ENCODE results near the gene ARHGAP10. TPM values are rescaled to one million over a fixed set of nuclear protein-coding genes. Genes with fewer than 3 reads are reported as not detected.

The ARHGAP10 gene
- total RNA-seq, 1 experiment from 2014 or later = 4.8 TPM

- TF ChIP-seq EZH2 (IDR thresholded peaks at IDR 0.05; ENCODE audit: borderline replicate concordance, low read depth, low read length, poor library complexity, severe bottlenecking) (no peak), CTCF (conservative IDR thresholded peaks at IDR 0.05; ENCODE audit: low read depth, low read length) (no peak)
- Histone ChIP-seq H3K36me3 (ENCODE audit: insufficient read depth, low read length, poor library complexity, severe bottlenecking) (no peaks in the 10 kb centered on the region), H3K27me3 (replicated peaks; ENCODE audit: insufficient read depth, low read depth, low read length, poor library complexity) (no peaks in the 10 kb centered on the region), H3K4me3 (ENCODE audit: low read depth, low read length, poor library complexity, severe bottlenecking) (no peak overlapping the region), H3K4me1 (ENCODE audit: insufficient read depth, low read length, poor library complexity, severe bottlenecking) (peaks cover 9% of the 10 kb centered on the region), H3K27ac (ENCODE audit: low read depth, low read length, poor library complexity, severe bottlenecking) (no peak overlapping the region), H3K9me3 (ENCODE audit: low read depth, low read length, poor library complexity, severe bottlenecking) (no peaks in the 10 kb centered on the region)
- POLR2A ChIA-PET (ENCODE audit: low non-redundant PET) = no interaction called here
- CTCF ChIA-PET = no interaction called here
- intact Hi-C loops (cut with micrococcal nuclease; ENCODE audit: unreplicated experiment) = no loop called here
- BruUV-seq (replicated peaks) = no TSS peak
- no peak for DNase-seq (ENCODE audit: low spot score)
These were observed 92.4 kb downstream of the ARHGAP10 start for GRCh38 chr4:147824316-147824715.

- Histone ChIP-seq H3K27me3 (replicated peaks; ENCODE audit: insufficient read depth, low read depth, low read length, poor library complexity) (no peaks in the 10 kb centered on the region), H3K9me3 (ENCODE audit: low read depth, low read length, poor library complexity, severe bottlenecking) (no peaks in the 10 kb centered on the region), H3K36me3 (ENCODE audit: insufficient read depth, low read length, poor library complexity, severe bottlenecking) (no peaks in the 10 kb centered on the region), H3K4me3 (ENCODE audit: low read depth, low read length, poor library complexity, severe bottlenecking) (no peak overlapping the region), H3K4me1 (ENCODE audit: insufficient read depth, low read length, poor library complexity, severe bottlenecking) (peaks cover 9% of the 10 kb centered on the region), H3K27ac (ENCODE audit: low read depth, low read length, poor library complexity, severe bottlenecking) (no peak overlapping the region)
- ChIA-PET CTCF (no interaction called here), POLR2A (ENCODE audit: low non-redundant PET) (no interaction called here)
- intact Hi-C loops (cut with micrococcal nuclease; ENCODE audit: unreplicated experiment) = no loop called here
- no peak for TF ChIP-seq CTCF (conservative IDR thresholded peaks at IDR 0.05; ENCODE audit: low read depth, low read length)
- no peak for TF ChIP-seq EZH2 (IDR thresholded peaks at IDR 0.05; ENCODE audit: borderline replicate concordance, low read depth, low read length, poor library complexity, severe bottlenecking)
- BruUV-seq (replicated peaks) = no TSS peak
- DNase-seq (ENCODE audit: low spot score) = no peak
These were observed 93.0 kb downstream of the ARHGAP10 start for GRCh38 chr4:147824884-147825283.

GRCh38 chr4:147825451-147826287 is 93.8 kb downstream of the ARHGAP10 start:
- Histone ChIP-seq H3K9me3 (ENCODE audit: low read depth, low read length, poor library complexity, severe bottlenecking) (no peaks in the 10 kb centered on the region), H3K4me3 (ENCODE audit: low read depth, low read length, poor library complexity, severe bottlenecking) (no peak overlapping the region), H3K27ac (ENCODE audit: low read depth, low read length, poor library complexity, severe bottlenecking) (no peak overlapping the region), H3K36me3 (ENCODE audit: insufficient read depth, low read length, poor library complexity, severe bottlenecking) (no peaks in the 10 kb centered on the region), H3K27me3 (replicated peaks; ENCODE audit: insufficient read depth, low read depth, low read length, poor library complexity) (no peaks in the 10 kb centered on the region), H3K4me1 (ENCODE audit: insufficient read depth, low read length, poor library complexity, severe bottlenecking) (peaks cover 9% of the 10 kb centered on the region)
- BruUV-seq (replicated peaks) = no TSS peak
- no peak for TF ChIP-seq CTCF (conservative IDR thresholded peaks at IDR 0.05; ENCODE audit: low read depth, low read length)
- no peak for TF ChIP-seq EZH2 (IDR thresholded peaks at IDR 0.05; ENCODE audit: borderline replicate concordance, low read depth, low read length, poor library complexity, severe bottlenecking)
- DNase-seq (ENCODE audit: low spot score) = no peak
- intact Hi-C loops (cut with micrococcal nuclease; ENCODE audit: unreplicated experiment) = no loop called here
- CTCF ChIA-PET = no interaction called here
- POLR2A ChIA-PET (ENCODE audit: low non-redundant PET) = no interaction called here

All from A673 (cell line).